ENCODE data around the gene CLEC16A.

Gene CLEC16A

GRCh38 chr16:11078812-11079459 lies 134.6 kb downstream of the CLEC16A start:
- no peak for DNase-seq (ENCODE audit: low read depth in 1 of 2, low spot score in 1 of 2)

GRCh38 chr16:11079652-11080187 lies 135.4 kb downstream of the CLEC16A start:
- no peak for DNase-seq (ENCODE audit: low read depth in 1 of 2, low spot score in 1 of 2)

GRCh38 chr16:11080327-11080967 lies 136.1 kb downstream of the CLEC16A start:
- DNase-seq (ENCODE audit: low read depth in 1 of 2, low spot score in 1 of 2): no peak

GRCh38 chr16:11080999-11081630 lies 136.8 kb downstream of the CLEC16A start:
- DNase-seq (ENCODE audit: low read depth in 1 of 2, low spot score in 1 of 2): no peak

- no peak for DNase-seq (ENCODE audit: low read depth in 1 of 2, low spot score in 1 of 2)
Observed at GRCh38 chr16:11082108-11082859, 137.9 kb downstream of the CLEC16A start.

- DNase-seq (ENCODE audit: low read depth in 1 of 2, low spot score in 1 of 2): no peak
Observed at GRCh38 chr16:11082860-11083388, 138.6 kb downstream of the CLEC16A start.

- DNase-seq (ENCODE audit: low read depth in 1 of 2, low spot score in 1 of 2): no peak
Observed at GRCh38 chr16:11084484-11084875, 140.1 kb downstream of the CLEC16A start.

- DNase-seq (ENCODE audit: low read depth in 1 of 2, low spot score in 1 of 2): no peak
Observed at GRCh38 chr16:11084876-11085485, 140.6 kb downstream of the CLEC16A start.

GRCh38 chr16:11085916-11086315 lies 141.6 kb downstream of the CLEC16A start:
- DNase-seq (ENCODE audit: low read depth in 1 of 2, low spot score in 1 of 2): no peak

GRCh38 chr16:11087691-11088073 lies 143.3 kb downstream of the CLEC16A start:
- no peak for DNase-seq (ENCODE audit: low read depth in 1 of 2, low spot score in 1 of 2)

GRCh38 chr16:11088074-11088730 lies 143.8 kb downstream of the CLEC16A start:
- DNase-seq (ENCODE audit: low read depth in 1 of 2, low spot score in 1 of 2): no peak

GRCh38 chr16:11088831-11089230 lies 144.5 kb downstream of the CLEC16A start:
- no peak for DNase-seq (ENCODE audit: low read depth in 1 of 2, low spot score in 1 of 2)

- DNase-seq (ENCODE audit: low read depth in 1 of 2, low spot score in 1 of 2): no peak
Observed at GRCh38 chr16:11089504-11090124, 145.2 kb downstream of the CLEC16A start.

- no peak for DNase-seq (ENCODE audit: low read depth in 1 of 2, low spot score in 1 of 2)
Observed at GRCh38 chr16:11090232-11090631, 145.9 kb downstream of the CLEC16A start.

- DNase-seq (ENCODE audit: low read depth in 1 of 2, low spot score in 1 of 2): no peak
Observed at GRCh38 chr16:11091021-11091785, 146.8 kb downstream of the CLEC16A start.

- DNase-seq (ENCODE audit: low read depth in 1 of 2, low spot score in 1 of 2): no peak
Observed at GRCh38 chr16:11092788-11093571, 148.6 kb downstream of the CLEC16A start.

GRCh38 chr16:11093572-11094074 lies 149.3 kb downstream of the CLEC16A start:
- DNase-seq (ENCODE audit: low read depth in 1 of 2, low spot score in 1 of 2): no peak

Data from activated CD4-positive, alpha-beta T cell treated with anti-CD3 and anti-CD28 coated beads, Interleukin-2, amount 50 U/mL, for 24 hours (primary cell).